GM10266 (cell line): Measurements from ENCODE around the gene A3GALT2.
"Not testable (repeated sequence)": the region's sequence is repeated elsewhere in the genome, so short reads cannot be mapped to it uniquely, and the experiment has no call there.

Experiments
- DNase-seq: peaks from one replicate; pipeline ENCODE4 v3.0.0; 2012; ENCODE audit errors: extremely low spot score
- TF ChIP-seq, protein P1 (sequence below): IDR thresholded peaks from 2 replicates; pipeline ENCODE4 v1.5.1; 2012; ENCODE audit warnings: mild to moderate bottlenecking, low read depth; ENCODE audit not compliant: control insufficient read depth, insufficient read depth; ENCODE audit errors: missing control alignments

A3GALT2 gene

DNA sequence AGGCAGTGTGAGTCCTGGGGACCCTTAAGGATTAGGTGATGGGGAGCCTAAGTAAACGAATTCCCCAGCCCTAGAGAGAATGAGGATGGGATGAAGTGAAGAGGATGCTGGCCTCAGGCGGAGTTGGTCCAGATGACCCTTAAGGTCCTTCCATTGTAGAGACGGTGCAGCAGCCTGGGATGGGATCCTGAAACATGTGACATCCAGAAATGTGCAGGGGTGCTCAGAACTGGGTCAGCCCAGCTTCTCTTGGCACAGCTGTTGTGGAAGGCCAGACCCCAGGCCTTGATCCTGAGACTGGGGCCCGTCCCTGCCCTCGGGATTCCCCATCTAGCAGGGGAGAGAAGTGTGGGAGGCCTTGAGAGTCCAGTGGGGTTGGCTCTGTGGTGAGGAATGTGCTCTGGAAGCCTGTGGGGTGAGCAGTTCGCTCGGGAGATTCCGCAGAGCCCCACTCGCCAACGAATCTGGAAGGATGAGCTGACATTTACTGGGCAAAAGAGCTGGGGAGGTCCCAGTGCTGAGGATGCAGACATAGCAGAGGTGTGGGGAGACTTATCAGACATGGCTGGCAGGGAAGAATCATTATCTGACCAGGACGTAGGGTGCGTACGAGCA, 28.1 kb downstream of the A3GALT2 start:
- TF ChIP-seq, protein P1, sequence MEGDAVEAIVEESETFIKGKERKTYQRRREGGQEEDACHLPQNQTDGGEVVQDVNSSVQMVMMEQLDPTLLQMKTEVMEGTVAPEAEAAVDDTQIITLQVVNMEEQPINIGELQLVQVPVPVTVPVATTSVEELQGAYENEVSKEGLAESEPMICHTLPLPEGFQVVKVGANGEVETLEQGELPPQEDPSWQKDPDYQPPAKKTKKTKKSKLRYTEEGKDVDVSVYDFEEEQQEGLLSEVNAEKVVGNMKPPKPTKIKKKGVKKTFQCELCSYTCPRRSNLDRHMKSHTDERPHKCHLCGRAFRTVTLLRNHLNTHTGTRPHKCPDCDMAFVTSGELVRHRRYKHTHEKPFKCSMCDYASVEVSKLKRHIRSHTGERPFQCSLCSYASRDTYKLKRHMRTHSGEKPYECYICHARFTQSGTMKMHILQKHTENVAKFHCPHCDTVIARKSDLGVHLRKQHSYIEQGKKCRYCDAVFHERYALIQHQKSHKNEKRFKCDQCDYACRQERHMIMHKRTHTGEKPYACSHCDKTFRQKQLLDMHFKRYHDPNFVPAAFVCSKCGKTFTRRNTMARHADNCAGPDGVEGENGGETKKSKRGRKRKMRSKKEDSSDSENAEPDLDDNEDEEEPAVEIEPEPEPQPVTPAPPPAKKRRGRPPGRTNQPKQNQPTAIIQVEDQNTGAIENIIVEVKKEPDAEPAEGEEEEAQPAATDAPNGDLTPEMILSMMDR = no peak

GRCh38 chr1:33290615-33291014, 30.3 kb downstream of the A3GALT2 start:
- DNase-seq = not testable (repeated sequence)

More for the DNA sequence above, 28.1 kb downstream of the A3GALT2 start:
- DNase-seq = no peak

GRCh38 chr1:33289858-33290154, 31.1 kb downstream of the A3GALT2 start:
- DNase-seq = no peak
- TF ChIP-seq, protein P1 = no peak

- TF ChIP-seq, protein P1 = no peak
- DNase-seq = no peak
These were observed 31.7 kb downstream of the A3GALT2 start for GRCh38 chr1:33288976-33289857.

- TF ChIP-seq, protein P1 = no peak
- no peak for DNase-seq
These were observed 33.6 kb downstream of the A3GALT2 start for GRCh38 chr1:33287317-33287716.

DNA sequence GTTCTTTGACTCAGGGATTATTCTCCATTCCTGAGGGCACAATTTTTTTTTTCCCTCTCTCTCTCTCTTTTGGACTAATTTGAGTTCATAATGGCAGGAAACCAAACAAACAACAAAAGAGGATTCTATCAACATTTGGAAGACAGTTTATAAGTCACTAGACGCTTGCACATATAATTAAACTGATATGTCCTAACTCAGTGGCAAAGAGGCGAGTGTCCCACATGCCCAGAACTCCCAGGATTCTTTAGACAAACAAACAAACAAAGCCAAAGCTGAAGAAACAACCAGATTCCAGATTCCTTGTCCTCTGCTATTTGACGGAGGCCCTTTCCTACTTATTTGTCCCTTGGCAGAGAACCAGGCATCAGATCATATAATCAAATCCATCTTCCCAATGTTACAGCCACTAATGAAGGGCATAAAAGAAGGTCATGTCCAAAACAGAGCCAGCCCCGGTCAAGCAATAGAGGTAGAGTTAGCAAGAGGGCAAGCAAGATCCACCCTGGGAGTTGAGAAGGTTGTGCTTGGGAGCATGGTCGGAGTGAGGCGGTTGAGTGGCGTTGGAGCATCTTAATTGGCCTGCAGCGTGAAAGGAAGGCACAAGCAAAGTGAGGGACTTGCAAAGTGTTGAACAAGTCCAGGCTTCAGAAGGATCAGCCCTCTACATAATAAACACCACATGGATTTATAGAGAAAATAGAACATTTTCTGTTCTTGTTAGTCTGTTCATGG, 34.3 kb downstream of the A3GALT2 start:
- no peak for DNase-seq
- TF ChIP-seq, protein P1 = no peak

- no peak for DNase-seq
- TF ChIP-seq, protein P1 = no peak
These were observed 36.8 kb downstream of the A3GALT2 start for GRCh38 chr1:33284049-33284448.
